SK-N-SH (cell line): ENCODE measurements around the gene SLX4IP.

Experiments
- CHD2 ChIP-seq: fragments of 150-350 bp; IDR thresholded peaks from 2 replicates; pipeline ENCODE4 v1.6.1; 2018; ENCODE audit warnings: low read length; ENCODE audit not compliant: partially characterized antibody
- EP300 ChIP-seq, 2 experiments: IDR thresholded peaks; 2 replicates each; pipeline versions ENCODE4 v1.4.0 to v1.6.1; 2012; ENCODE audit warnings: borderline replicate concordance in 1 of 2, low read depth in 1 of 2, low read length in 1 of 2
- EZH2phosphoT487 ChIP-seq: fragments of 200-600 bp; sonication (generic); IDR thresholded peaks from 2 replicates; pipeline ENCODE4 v1.6.1; 2017; ENCODE audit warnings: low read depth, mixed run types, mild to moderate bottlenecking, antibody characterized with exemption, moderate library complexity, borderline replicate concordance
- JUND ChIP-seq: IDR thresholded peaks from 2 replicates; pipeline ENCODE4 v1.4.0; 2012
- MEF2A ChIP-seq: IDR thresholded peaks from 2 replicates; pipeline ENCODE4 v1.4.0; 2012; ENCODE audit warnings: low read depth, borderline replicate concordance
- NFIC ChIP-seq: IDR thresholded peaks from 2 replicates; pipeline ENCODE4 v1.4.0; 2012; ENCODE audit warnings: borderline replicate concordance
- POLR2AphosphoS5 ChIP-seq: IDR thresholded peaks from 2 replicates; pipeline ENCODE4 v1.6.1; 2012; ENCODE audit warnings: low read depth, low read length
- SIN3A ChIP-seq: IDR thresholded peaks from 2 replicates; pipeline ENCODE4 v1.6.1; 2012; ENCODE audit warnings: low read depth, mild to moderate bottlenecking, low read length, moderate library complexity, borderline replicate concordance
- SMC3 ChIP-seq: IDR thresholded peaks from 2 replicates; pipeline ENCODE4 v1.6.1; 2012; ENCODE audit warnings: low read depth, low read length, improper control_type of control experiment
- USF2 ChIP-seq: fragments of 150-350 bp; IDR thresholded peaks from 2 replicates; pipeline ENCODE4 v1.6.1; 2017; ENCODE audit warnings: antibody characterized with exemption, low read length, low read depth, borderline replicate concordance
- TF ChIP-seq, protein P1 (sequence below): fragments of 200-600 bp; sonication (generic); IDR thresholded peaks from 2 replicates; pipeline ENCODE4 v1.6.1; 2017; ENCODE audit warnings: antibody characterized with exemption, mild to moderate bottlenecking, moderate library complexity
- TF ChIP-seq, protein P2 (sequence below): IDR thresholded peaks from 2 replicates; pipeline ENCODE4 v1.6.1; 2012; ENCODE audit warnings: mild to moderate bottlenecking, low read depth, low read length, moderate library complexity

- TF ChIP-seq, protein P1, sequence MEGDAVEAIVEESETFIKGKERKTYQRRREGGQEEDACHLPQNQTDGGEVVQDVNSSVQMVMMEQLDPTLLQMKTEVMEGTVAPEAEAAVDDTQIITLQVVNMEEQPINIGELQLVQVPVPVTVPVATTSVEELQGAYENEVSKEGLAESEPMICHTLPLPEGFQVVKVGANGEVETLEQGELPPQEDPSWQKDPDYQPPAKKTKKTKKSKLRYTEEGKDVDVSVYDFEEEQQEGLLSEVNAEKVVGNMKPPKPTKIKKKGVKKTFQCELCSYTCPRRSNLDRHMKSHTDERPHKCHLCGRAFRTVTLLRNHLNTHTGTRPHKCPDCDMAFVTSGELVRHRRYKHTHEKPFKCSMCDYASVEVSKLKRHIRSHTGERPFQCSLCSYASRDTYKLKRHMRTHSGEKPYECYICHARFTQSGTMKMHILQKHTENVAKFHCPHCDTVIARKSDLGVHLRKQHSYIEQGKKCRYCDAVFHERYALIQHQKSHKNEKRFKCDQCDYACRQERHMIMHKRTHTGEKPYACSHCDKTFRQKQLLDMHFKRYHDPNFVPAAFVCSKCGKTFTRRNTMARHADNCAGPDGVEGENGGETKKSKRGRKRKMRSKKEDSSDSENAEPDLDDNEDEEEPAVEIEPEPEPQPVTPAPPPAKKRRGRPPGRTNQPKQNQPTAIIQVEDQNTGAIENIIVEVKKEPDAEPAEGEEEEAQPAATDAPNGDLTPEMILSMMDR = no peak
- TF ChIP-seq SIN3A (no peak), NFIC (no peak), USF2 (no peak), CHD2 (no peak), SMC3 (no peak), MEF2A (no peak), JUND (no peak), POLR2AphosphoS5 (no peak), EZH2phosphoT487 (no peak), EP300 (IDR thresholded peaks at IDR 0.05; ENCODE audit: borderline replicate concordance in 1 of 2, low read depth in 1 of 2, low read length in 1 of 2) (no peak)
- TF ChIP-seq, protein P2, sequence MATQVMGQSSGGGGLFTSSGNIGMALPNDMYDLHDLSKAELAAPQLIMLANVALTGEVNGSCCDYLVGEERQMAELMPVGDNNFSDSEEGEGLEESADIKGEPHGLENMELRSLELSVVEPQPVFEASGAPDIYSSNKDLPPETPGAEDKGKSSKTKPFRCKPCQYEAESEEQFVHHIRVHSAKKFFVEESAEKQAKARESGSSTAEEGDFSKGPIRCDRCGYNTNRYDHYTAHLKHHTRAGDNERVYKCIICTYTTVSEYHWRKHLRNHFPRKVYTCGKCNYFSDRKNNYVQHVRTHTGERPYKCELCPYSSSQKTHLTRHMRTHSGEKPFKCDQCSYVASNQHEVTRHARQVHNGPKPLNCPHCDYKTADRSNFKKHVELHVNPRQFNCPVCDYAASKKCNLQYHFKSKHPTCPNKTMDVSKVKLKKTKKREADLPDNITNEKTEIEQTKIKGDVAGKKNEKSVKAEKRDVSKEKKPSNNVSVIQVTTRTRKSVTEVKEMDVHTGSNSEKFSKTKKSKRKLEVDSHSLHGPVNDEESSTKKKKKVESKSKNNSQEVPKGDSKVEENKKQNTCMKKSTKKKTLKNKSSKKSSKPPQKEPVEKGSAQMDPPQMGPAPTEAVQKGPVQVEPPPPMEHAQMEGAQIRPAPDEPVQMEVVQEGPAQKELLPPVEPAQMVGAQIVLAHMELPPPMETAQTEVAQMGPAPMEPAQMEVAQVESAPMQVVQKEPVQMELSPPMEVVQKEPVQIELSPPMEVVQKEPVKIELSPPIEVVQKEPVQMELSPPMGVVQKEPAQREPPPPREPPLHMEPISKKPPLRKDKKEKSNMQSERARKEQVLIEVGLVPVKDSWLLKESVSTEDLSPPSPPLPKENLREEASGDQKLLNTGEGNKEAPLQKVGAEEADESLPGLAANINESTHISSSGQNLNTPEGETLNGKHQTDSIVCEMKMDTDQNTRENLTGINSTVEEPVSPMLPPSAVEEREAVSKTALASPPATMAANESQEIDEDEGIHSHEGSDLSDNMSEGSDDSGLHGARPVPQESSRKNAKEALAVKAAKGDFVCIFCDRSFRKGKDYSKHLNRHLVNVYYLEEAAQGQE = no peak
Measured at GRCh38 chr20:10538768-10539167, 103.7 kb downstream of the SLX4IP start.
